Fibroblast of pulmonary artery (primary cell): ENCODE data around the gene MACROD2.

Experiments
- DNase-seq: peaks from one replicate; pipeline ENCODE4 v3.0.0-alpha.2; 2010; ENCODE audit warnings: low read depth
- H3K4me3 ChIP-seq: replicated peaks from 2 replicates; pipeline ENCODE4 v1.5.1; 2011; ENCODE audit warnings: low read depth, mild to moderate bottlenecking, control low read depth, low read length, moderate library complexity
- TF ChIP-seq, protein P1 (sequence below): IDR thresholded peaks from 2 replicates; pipeline ENCODE4 v1.5.1; 2011; ENCODE audit warnings: mild to moderate bottlenecking, control low read depth, low read length, inconsistent platforms; ENCODE audit errors: missing control alignments

MACROD2 gene

GRCh38 chr20:15739035-15739434 lies 1743.7 kb downstream of the MACROD2 start:
- TF ChIP-seq, protein P1, sequence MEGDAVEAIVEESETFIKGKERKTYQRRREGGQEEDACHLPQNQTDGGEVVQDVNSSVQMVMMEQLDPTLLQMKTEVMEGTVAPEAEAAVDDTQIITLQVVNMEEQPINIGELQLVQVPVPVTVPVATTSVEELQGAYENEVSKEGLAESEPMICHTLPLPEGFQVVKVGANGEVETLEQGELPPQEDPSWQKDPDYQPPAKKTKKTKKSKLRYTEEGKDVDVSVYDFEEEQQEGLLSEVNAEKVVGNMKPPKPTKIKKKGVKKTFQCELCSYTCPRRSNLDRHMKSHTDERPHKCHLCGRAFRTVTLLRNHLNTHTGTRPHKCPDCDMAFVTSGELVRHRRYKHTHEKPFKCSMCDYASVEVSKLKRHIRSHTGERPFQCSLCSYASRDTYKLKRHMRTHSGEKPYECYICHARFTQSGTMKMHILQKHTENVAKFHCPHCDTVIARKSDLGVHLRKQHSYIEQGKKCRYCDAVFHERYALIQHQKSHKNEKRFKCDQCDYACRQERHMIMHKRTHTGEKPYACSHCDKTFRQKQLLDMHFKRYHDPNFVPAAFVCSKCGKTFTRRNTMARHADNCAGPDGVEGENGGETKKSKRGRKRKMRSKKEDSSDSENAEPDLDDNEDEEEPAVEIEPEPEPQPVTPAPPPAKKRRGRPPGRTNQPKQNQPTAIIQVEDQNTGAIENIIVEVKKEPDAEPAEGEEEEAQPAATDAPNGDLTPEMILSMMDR: no peak
- H3K4me3 ChIP-seq: no peak overlapping the region
- DNase-seq: no peak

- DNase-seq: no peak
These were observed 1744.9 kb downstream of the MACROD2 start for GRCh38 chr20:15740046-15740775.

GRCh38 chr20:15742087-15742486 lies 1746.8 kb downstream of the MACROD2 start:
- TF ChIP-seq, protein P1: no peak
- DNase-seq: no peak
- H3K4me3 ChIP-seq: no peak overlapping the region

More at GRCh38 chr20:15740046-15740775, 1744.9 kb downstream of the MACROD2 start:
- no peak overlapping the region for H3K4me3 ChIP-seq
- TF ChIP-seq, protein P1: no peak

- H3K4me3 ChIP-seq: no peak overlapping the region
- TF ChIP-seq, protein P1: no peak
- no peak for DNase-seq
These were observed 1747.3 kb downstream of the MACROD2 start for GRCh38 chr20:15742627-15743026.

DNA sequence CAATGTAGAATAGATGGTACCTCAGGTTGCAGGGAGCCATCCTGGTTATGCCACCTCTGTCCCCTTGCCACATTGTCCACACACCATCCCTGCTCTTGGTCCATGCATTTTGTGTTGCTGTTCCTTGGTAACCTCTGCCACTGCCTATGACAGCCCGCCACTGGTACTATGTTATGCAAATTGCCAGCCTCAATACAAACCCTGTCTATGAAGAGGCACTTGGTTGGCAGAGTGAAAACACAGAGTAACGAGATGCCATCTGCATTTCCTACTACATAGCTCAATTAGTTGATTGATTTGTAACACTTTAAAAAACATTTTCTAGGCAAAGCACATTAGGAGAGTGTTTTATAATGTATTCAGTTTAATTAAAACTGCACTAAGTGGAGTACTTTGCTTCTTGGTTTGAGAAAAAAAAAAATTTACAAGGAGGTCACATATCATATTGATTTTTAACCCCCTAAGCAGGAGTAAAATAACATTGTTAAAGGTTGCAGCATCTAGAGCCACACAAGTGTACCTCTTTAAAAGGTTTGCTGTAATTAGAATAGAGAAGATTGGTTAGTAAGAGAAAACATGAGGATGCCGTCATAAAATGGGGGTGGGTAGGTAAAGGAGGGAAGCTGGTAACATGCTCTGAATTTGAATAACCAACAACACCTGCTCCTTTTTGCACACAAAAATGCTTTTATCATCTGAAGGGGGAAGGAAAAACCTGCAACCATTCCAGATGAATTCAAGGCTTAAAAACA lies 1760.9 kb downstream of the MACROD2 start:
- DNase-seq: no peak
- no peak overlapping the region for H3K4me3 ChIP-seq
- TF ChIP-seq, protein P1: no peak

DNA sequence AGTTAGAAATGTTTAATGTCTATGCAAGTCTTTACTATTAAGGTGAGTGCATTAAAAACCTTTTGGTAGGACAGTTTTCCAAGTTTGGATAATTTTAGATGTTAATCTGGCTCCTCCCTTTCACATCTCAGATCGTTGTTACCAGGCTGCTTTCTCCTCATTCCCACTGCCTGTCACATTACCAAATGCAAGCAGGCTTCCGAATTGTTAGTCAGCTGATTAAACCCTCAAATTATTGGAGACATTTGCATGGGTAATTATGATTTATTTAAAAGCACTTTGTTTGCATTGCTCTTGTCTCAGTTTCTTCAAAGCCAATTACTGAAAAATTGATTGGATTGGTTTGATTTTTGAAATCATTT lies 1761.4 kb downstream of the MACROD2 start:
- no peak for DNase-seq
- H3K4me3 ChIP-seq: no peak overlapping the region
- TF ChIP-seq, protein P1: no peak
